HUES64 (cell line): ENCODE results near the gene ACOX2.

Experiments
- H3K27ac ChIP-seq: 2 replicates; pipeline ENCODE4 v1.7.0; 2013; ENCODE audit warnings: low read depth, low read length, inconsistent platforms
- H3K27me3 ChIP-seq: 2 replicates; pipeline ENCODE4 v1.6.1; 2013; ENCODE audit warnings: mild to moderate bottlenecking, low read length; ENCODE audit not compliant: insufficient read depth
- H3K36me3 ChIP-seq: 2 replicates; pipeline ENCODE4 v1.6.1; 2013; ENCODE audit warnings: mild to moderate bottlenecking, low read length; ENCODE audit not compliant: insufficient read depth
- H3K4me1 ChIP-seq: 2 replicates; pipeline ENCODE4 v1.6.1; 2013; ENCODE audit warnings: mild to moderate bottlenecking, low read length, moderate library complexity; ENCODE audit not compliant: insufficient read depth
- H3K4me3 ChIP-seq: 2 replicates; pipeline ENCODE4 v1.5.1; 2013; ENCODE audit warnings: mild to moderate bottlenecking, low read length, moderate library complexity
- H3K9ac ChIP-seq: 2 replicates; pipeline ENCODE4 v1.6.1; 2013; ENCODE audit warnings: mild to moderate bottlenecking, low read depth, low read length
- H3K9me3 ChIP-seq: 2 replicates; pipeline ENCODE4 v1.6.1; 2013; ENCODE audit warnings: low read depth, low read length; ENCODE audit not compliant: insufficient read depth
- WGBS: fragments of 150-250, 120-280 bp; methylation state at CpG from one replicate; pipeline ENCODE4 v1.1.7; 2013; ENCODE audit warnings: missing lambda C conversion rate; 5-methylcytosine and 5-hydroxymethylcytosine counted together

ACOX2 gene

GRCh38 chr3:58464866-58465265 is 72.1 kb downstream of the ACOX2 start:
- no peak overlapping the region for H3K9ac ChIP-seq
- H3K9me3 ChIP-seq = no peaks in the 10 kb centered on the region
- H3K4me3 ChIP-seq = no peak overlapping the region
- WGBS = 90% methylated on average over 3 of the region's 3 CpGs
- peaks cover 12% of the 10 kb centered on the region for H3K4me1 ChIP-seq
- no peak overlapping the region for H3K27ac ChIP-seq
- H3K36me3 ChIP-seq = no peaks in the 10 kb centered on the region
- no peaks in the 10 kb centered on the region for H3K27me3 ChIP-seq

- no peaks in the 10 kb centered on the region for H3K27me3 ChIP-seq
- H3K27ac ChIP-seq = no peak overlapping the region
- no peaks in the 10 kb centered on the region for H3K36me3 ChIP-seq
- H3K9me3 ChIP-seq = no peaks in the 10 kb centered on the region
- no peak overlapping the region for H3K9ac ChIP-seq
- 53% methylated on average over 4 of the region's 5 CpGs for WGBS
- peaks cover 12% of the 10 kb centered on the region for H3K4me1 ChIP-seq
- H3K4me3 ChIP-seq = no peak overlapping the region
These were observed 73.1 kb downstream of the ACOX2 start for GRCh38 chr3:58463942-58464271.

- WGBS = 32% methylated on average over 15 of the region's 18 CpGs
- H3K4me3 ChIP-seq = no peak overlapping the region
- H3K9me3 ChIP-seq = no peaks in the 10 kb centered on the region
- no peaks in the 10 kb centered on the region for H3K27me3 ChIP-seq
- peak overlapping the region; percentile 29; the same call in 1 of the 2 replicates for H3K27ac ChIP-seq
- H3K9ac ChIP-seq = no peak overlapping the region
- no peaks in the 10 kb centered on the region for H3K36me3 ChIP-seq
- peaks cover 12% of the 10 kb centered on the region for H3K4me1 ChIP-seq
These were observed 73.6 kb downstream of the ACOX2 start for GRCh38 chr3:58463181-58463941.

- Histone ChIP-seq H3K27ac (peak overlapping the region; percentile 29; the same call in 1 of the 2 replicates), H3K4me3 (no peak overlapping the region), H3K36me3 (no peaks in the 10 kb centered on the region), H3K9ac (no peak overlapping the region), H3K4me1 (peaks cover 12% of the 10 kb centered on the region), H3K9me3 (no peaks in the 10 kb centered on the region), H3K27me3 (no peaks in the 10 kb centered on the region)
- 28% methylated on average over 4 of the region's 4 CpGs for WGBS
These were observed 74.2 kb downstream of the ACOX2 start for GRCh38 chr3:58462829-58463180.

GRCh38 chr3:58459160-58459559 is 77.8 kb downstream of the ACOX2 start:
- Histone ChIP-seq H3K4me3 (no peak overlapping the region), H3K27me3 (no peaks in the 10 kb centered on the region), H3K27ac (no peak overlapping the region), H3K4me1 (peaks cover 12% of the 10 kb centered on the region), H3K36me3 (no peaks in the 10 kb centered on the region), H3K9ac (no peak overlapping the region), H3K9me3 (peaks cover 4% of the 10 kb centered on the region; the same call in 1 of the 2 replicates)
- WGBS = 95% methylated on average over 4 of the region's 4 CpGs
